ENCODE measurements around the gene MRM3.

DNA sequence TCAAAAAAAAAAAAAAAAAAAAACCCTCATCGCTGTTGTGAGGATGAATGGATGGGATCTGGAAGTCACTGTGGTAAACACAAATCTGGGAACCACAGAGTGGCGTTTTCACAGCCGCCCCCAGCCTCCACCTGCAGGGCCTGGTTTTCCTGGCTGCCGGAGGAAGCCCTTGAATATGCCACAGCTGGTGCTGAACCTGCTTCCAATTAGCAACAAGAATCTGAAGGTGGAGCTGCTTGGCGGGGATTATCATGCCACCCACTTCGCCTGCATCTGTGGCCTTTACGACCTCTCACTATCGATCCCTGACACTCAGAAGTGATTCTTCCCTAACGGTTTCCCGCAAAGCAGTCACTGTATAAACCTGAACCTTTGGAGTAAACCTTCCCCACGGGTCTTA, 16.1 kb downstream of the MRM3 start:
- TF ChIP-seq, protein P1, sequence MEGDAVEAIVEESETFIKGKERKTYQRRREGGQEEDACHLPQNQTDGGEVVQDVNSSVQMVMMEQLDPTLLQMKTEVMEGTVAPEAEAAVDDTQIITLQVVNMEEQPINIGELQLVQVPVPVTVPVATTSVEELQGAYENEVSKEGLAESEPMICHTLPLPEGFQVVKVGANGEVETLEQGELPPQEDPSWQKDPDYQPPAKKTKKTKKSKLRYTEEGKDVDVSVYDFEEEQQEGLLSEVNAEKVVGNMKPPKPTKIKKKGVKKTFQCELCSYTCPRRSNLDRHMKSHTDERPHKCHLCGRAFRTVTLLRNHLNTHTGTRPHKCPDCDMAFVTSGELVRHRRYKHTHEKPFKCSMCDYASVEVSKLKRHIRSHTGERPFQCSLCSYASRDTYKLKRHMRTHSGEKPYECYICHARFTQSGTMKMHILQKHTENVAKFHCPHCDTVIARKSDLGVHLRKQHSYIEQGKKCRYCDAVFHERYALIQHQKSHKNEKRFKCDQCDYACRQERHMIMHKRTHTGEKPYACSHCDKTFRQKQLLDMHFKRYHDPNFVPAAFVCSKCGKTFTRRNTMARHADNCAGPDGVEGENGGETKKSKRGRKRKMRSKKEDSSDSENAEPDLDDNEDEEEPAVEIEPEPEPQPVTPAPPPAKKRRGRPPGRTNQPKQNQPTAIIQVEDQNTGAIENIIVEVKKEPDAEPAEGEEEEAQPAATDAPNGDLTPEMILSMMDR (IDR thresholded peaks at IDR 0.05): no peak
- TF ChIP-seq POLR2A (IDR thresholded peaks at IDR 0.05): no peak
